ENCODE data around the gene F8A1.
"Not testable (repeated sequence)": the region's sequence is repeated elsewhere in the genome, so short reads cannot be mapped to it uniquely, and the experiment has no call there.

Gene F8A1

GRCh38 chrX:154886069-154886788 lies at the start of gene F8A1:
Gene F8A1, plus strand, starts transcription at chrX:154886355. Its CDS starts 20 bp downstream, at chrX:154886375.
- H3K9ac ChIP-seq (ENCODE audit: low read length); H3K27ac ChIP-seq (ENCODE audit: low read depth, low read length); H3K27me3 ChIP-seq (ENCODE audit: control insufficient read depth, insufficient read depth, low read length); H3K4me1 ChIP-seq (ENCODE audit: control insufficient read depth, insufficient read depth, low read length); H3K4me3 ChIP-seq (ENCODE audit: low read length); H3K36me3 ChIP-seq (ENCODE audit: control insufficient read depth, insufficient read depth, low read length): not testable (repeated sequence)

GRCh38 chrX:154840856-154841255 lies 45.3 kb upstream of the F8A1 start:
- H3K4me3 ChIP-seq (ENCODE audit: low read length) = no peak overlapping the region
- no peak overlapping the region for H3K9ac ChIP-seq (ENCODE audit: low read length)

GRCh38 chrX:154850957-154851611 lies 35.1 kb upstream of the F8A1 start:
- Histone ChIP-seq H3K27me3 (ENCODE audit: control insufficient read depth, insufficient read depth, low read length) (no peaks in the 10 kb centered on the region), H3K27ac (ENCODE audit: low read depth, low read length) (no peak overlapping the region), H3K4me3 (ENCODE audit: low read length) (no peak overlapping the region), H3K9ac (ENCODE audit: low read length) (no peak overlapping the region), H3K36me3 (ENCODE audit: control insufficient read depth, insufficient read depth, low read length) (no peaks in the 10 kb centered on the region), H3K4me1 (ENCODE audit: control insufficient read depth, insufficient read depth, low read length) (no peaks in the 10 kb centered on the region)

More at GRCh38 chrX:154840856-154841255, 45.3 kb upstream of the F8A1 start:
- Histone ChIP-seq H3K27ac (ENCODE audit: low read depth, low read length) (no peak overlapping the region), H3K4me1 (ENCODE audit: control insufficient read depth, insufficient read depth, low read length) (no peaks in the 10 kb centered on the region), H3K27me3 (ENCODE audit: control insufficient read depth, insufficient read depth, low read length) (no peaks in the 10 kb centered on the region), H3K36me3 (ENCODE audit: control insufficient read depth, insufficient read depth, low read length) (no peaks in the 10 kb centered on the region)

DNA sequence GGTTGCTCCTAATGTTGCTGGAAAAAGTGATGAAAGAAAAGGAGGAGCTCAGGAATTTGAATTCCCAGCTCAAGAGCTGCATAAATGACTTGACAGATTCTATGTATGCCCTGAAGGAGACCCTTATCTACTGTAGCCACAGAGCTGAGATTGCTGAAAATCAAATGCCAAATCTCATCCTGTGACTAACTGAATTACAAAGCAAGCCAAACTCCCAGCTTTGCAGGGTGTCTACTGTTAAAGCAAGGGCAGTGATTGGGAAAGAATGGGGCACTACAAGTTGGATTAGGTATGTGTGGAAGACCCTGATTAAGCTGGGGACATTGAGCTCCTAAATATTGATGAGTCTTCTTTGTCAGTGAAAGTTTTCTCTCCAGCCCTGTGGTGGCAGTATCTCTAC lies 30.9 kb upstream of the F8A1 start:
- no peaks in the 10 kb centered on the region for H3K36me3 ChIP-seq (ENCODE audit: control insufficient read depth, insufficient read depth, low read length)
- H3K4me3 ChIP-seq (ENCODE audit: low read length) = no peak overlapping the region
- H3K4me1 ChIP-seq (ENCODE audit: control insufficient read depth, insufficient read depth, low read length) = no peaks in the 10 kb centered on the region
- H3K9ac ChIP-seq (ENCODE audit: low read length) = no peak overlapping the region
- no peak overlapping the region for H3K27ac ChIP-seq (ENCODE audit: low read depth, low read length)
- H3K27me3 ChIP-seq (ENCODE audit: control insufficient read depth, insufficient read depth, low read length) = no peaks in the 10 kb centered on the region

GRCh38 chrX:154868522-154868921 lies 17.6 kb upstream of the F8A1 start:
- not testable (repeated sequence) for H3K27ac ChIP-seq (ENCODE audit: low read depth, low read length); H3K9ac ChIP-seq (ENCODE audit: low read length); H3K27me3 ChIP-seq (ENCODE audit: control insufficient read depth, insufficient read depth, low read length); H3K4me1 ChIP-seq (ENCODE audit: control insufficient read depth, insufficient read depth, low read length); H3K4me3 ChIP-seq (ENCODE audit: low read length); H3K36me3 ChIP-seq (ENCODE audit: control insufficient read depth, insufficient read depth, low read length)

DNA sequence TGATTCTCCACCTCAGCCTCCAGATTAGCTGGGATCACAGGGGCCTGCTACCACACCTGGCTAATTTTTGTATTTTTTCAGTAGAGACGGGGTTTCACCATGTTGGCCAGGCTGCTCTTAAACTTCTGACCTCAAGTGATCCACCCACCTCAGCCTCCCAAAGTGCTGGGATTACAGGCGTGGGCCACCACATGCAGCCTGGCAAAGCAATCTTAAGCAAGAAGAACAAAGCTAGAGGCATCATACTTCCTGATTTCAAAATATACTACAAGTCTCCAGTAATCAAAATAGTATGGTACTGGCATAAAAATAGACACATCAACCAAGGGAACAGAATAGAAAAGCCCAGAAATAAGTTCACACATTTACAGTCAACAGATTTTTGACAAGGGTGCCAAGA lies 12.8 kb upstream of the F8A1 start:
- Histone ChIP-seq H3K27ac (ENCODE audit: low read depth, low read length) (no peak overlapping the region), H3K9ac (ENCODE audit: low read length) (no peak overlapping the region), H3K4me3 (ENCODE audit: low read length) (no peak overlapping the region), H3K36me3 (ENCODE audit: control insufficient read depth, insufficient read depth, low read length) (no peaks in the 10 kb centered on the region), H3K27me3 (ENCODE audit: control insufficient read depth, insufficient read depth, low read length) (no peaks in the 10 kb centered on the region), H3K4me1 (ENCODE audit: control insufficient read depth, insufficient read depth, low read length) (no peaks in the 10 kb centered on the region)

DNA sequence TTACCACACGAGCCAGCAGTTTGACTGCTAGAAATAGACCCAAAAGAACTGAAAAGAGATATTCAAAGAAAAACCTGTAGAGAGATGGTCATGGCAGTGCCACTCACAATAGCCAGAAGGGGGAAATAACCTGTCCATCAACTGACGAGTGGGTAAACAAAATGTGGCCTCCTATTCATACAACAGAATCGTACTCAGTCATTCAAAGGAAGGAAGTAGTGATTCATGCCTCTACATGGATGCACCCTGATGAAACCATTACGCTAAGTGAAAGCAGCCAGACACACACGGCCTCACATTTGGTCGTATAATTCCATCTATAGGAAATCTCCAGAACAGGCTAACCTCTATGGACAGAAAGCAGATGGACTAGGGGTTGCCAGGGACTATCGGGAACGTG lies 2.1 kb upstream of the F8A1 start:
- not testable (repeated sequence) for H3K27me3 ChIP-seq (ENCODE audit: control insufficient read depth, insufficient read depth, low read length); H3K27ac ChIP-seq (ENCODE audit: low read depth, low read length); H3K36me3 ChIP-seq (ENCODE audit: control insufficient read depth, insufficient read depth, low read length); H3K4me3 ChIP-seq (ENCODE audit: low read length); H3K4me1 ChIP-seq (ENCODE audit: control insufficient read depth, insufficient read depth, low read length); H3K9ac ChIP-seq (ENCODE audit: low read length)

GRCh38 chrX:154885057-154885456 lies 1.1 kb upstream of the F8A1 start:
- H3K36me3 ChIP-seq (ENCODE audit: control insufficient read depth, insufficient read depth, low read length); H3K27ac ChIP-seq (ENCODE audit: low read depth, low read length); H3K9ac ChIP-seq (ENCODE audit: low read length); H3K4me3 ChIP-seq (ENCODE audit: low read length); H3K27me3 ChIP-seq (ENCODE audit: control insufficient read depth, insufficient read depth, low read length); H3K4me1 ChIP-seq (ENCODE audit: control insufficient read depth, insufficient read depth, low read length): not testable (repeated sequence)

DNA sequence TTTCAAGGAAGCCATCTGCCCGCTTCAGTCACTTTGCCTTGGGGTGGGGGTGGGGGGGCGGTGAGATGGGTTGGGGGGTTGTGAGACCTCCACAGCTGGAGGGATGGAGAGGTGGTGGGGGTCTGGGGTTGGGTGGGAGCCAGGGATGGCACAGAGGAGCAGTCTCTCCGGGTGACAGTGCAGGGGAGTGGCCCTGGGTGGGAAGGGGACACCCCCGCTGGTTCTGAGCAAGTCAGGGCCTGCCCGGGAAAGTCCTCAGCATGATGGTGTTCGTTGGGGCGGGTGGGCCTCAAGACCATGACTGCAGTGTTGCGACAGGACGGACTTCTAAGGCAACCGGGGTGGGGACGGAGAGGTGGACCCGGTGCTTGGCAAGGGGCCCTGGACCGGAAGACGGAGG lies 606 bp upstream of the F8A1 start:
- not testable (repeated sequence) for H3K9ac ChIP-seq (ENCODE audit: low read length); H3K4me3 ChIP-seq (ENCODE audit: low read length); H3K36me3 ChIP-seq (ENCODE audit: control insufficient read depth, insufficient read depth, low read length); H3K27ac ChIP-seq (ENCODE audit: low read depth, low read length); H3K27me3 ChIP-seq (ENCODE audit: control insufficient read depth, insufficient read depth, low read length); H3K4me1 ChIP-seq (ENCODE audit: control insufficient read depth, insufficient read depth, low read length)

- H3K4me1 ChIP-seq (ENCODE audit: control insufficient read depth, insufficient read depth, low read length); H3K36me3 ChIP-seq (ENCODE audit: control insufficient read depth, insufficient read depth, low read length); H3K4me3 ChIP-seq (ENCODE audit: low read length); H3K9ac ChIP-seq (ENCODE audit: low read length); H3K27ac ChIP-seq (ENCODE audit: low read depth, low read length); H3K27me3 ChIP-seq (ENCODE audit: control insufficient read depth, insufficient read depth, low read length): not testable (repeated sequence)
Observed at GRCh38 chrX:154886789-154887221, 650 bp downstream of the F8A1 start.

GRCh38 chrX:154890990-154891639 lies 5.0 kb downstream of the F8A1 start:
- H3K36me3 ChIP-seq (ENCODE audit: control insufficient read depth, insufficient read depth, low read length) = no peaks in the 10 kb centered on the region
- no peak overlapping the region for H3K4me3 ChIP-seq (ENCODE audit: low read length)
- H3K9ac ChIP-seq (ENCODE audit: low read length) = no peak overlapping the region
- H3K27me3 ChIP-seq (ENCODE audit: control insufficient read depth, insufficient read depth, low read length) = no peaks in the 10 kb centered on the region
- H3K27ac ChIP-seq (ENCODE audit: low read depth, low read length) = no peak overlapping the region
- no peaks in the 10 kb centered on the region for H3K4me1 ChIP-seq (ENCODE audit: control insufficient read depth, insufficient read depth, low read length)

- Histone ChIP-seq H3K4me3 (ENCODE audit: low read length) (no peak overlapping the region), H3K4me1 (ENCODE audit: control insufficient read depth, insufficient read depth, low read length) (no peaks in the 10 kb centered on the region), H3K9ac (ENCODE audit: low read length) (no peak overlapping the region), H3K36me3 (ENCODE audit: control insufficient read depth, insufficient read depth, low read length) (no peaks in the 10 kb centered on the region), H3K27me3 (ENCODE audit: control insufficient read depth, insufficient read depth, low read length) (no peaks in the 10 kb centered on the region), H3K27ac (ENCODE audit: low read depth, low read length) (no peak overlapping the region)
Observed at GRCh38 chrX:154892296-154892695, 6.1 kb downstream of the F8A1 start.

DNA sequence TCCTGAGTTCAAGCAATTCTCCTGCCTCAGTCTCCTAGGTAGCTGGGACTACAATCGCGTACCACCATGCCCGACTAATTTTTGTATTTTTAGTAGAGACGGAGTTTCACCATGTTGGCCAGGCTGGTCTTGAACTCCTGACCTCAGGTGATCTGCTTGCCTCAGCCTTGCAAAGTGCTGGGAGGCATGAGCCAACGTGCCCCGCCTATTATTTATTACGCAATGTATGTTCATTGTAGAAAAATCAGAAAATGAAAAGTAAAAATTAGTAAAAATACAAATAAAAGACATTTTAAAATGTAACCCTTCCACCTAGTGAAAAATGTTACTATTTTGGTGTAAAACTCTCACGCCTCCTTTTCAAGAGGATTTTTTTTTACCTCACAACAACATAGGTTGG lies 14.2 kb downstream of the F8A1 start:
- Histone ChIP-seq H3K4me1 (ENCODE audit: control insufficient read depth, insufficient read depth, low read length) (no peaks in the 10 kb centered on the region), H3K4me3 (ENCODE audit: low read length) (no peak overlapping the region), H3K9ac (ENCODE audit: low read length) (no peak overlapping the region), H3K27me3 (ENCODE audit: control insufficient read depth, insufficient read depth, low read length) (no peaks in the 10 kb centered on the region), H3K27ac (ENCODE audit: low read depth, low read length) (no peak overlapping the region), H3K36me3 (ENCODE audit: control insufficient read depth, insufficient read depth, low read length) (no peaks in the 10 kb centered on the region)

All from rectal smooth muscle tissue (tissue), 1 donor.